Stimulated activated CD4-positive, alpha-beta T cell treated with anti-CD3 and anti-CD28 coated beads, Interleukin-4, amount 100 ng/mL, for 48 hours (primary cell): ENCODE measurements around the gene ANKS1B.
"Not testable (repeated sequence)": the region's sequence is repeated elsewhere in the genome, so short reads cannot be mapped to it uniquely, and the experiment has no call there.

Experiments used
- DNase-seq, 2 donors: peaks; one replicate each; pipeline ENCODE4 v3.0.0-alpha.2; 2020; ENCODE audit warnings: low read depth in 2 of 2

ANKS1B gene

DNA sequence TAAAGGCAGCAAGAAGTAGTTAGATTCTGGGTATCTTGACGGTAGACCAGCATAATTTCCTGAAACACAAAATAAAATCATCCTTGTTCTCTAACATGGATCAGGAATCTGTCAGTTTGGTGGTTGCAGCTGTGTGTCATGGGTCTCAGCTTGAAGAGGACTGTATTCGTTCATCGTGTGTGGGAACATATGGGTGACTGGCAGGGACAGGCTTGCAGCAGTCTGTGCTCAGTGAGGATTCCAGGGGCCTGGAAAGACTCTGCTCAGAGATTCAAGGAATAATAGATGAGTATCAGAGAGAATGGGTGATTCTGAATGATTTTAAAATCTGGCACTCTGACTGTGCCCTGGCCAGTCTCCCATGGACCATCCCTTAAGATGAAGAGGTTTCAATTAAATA is 918.0 kb downstream of the ANKS1B start:
- DNase-seq, result no peak

DNA sequence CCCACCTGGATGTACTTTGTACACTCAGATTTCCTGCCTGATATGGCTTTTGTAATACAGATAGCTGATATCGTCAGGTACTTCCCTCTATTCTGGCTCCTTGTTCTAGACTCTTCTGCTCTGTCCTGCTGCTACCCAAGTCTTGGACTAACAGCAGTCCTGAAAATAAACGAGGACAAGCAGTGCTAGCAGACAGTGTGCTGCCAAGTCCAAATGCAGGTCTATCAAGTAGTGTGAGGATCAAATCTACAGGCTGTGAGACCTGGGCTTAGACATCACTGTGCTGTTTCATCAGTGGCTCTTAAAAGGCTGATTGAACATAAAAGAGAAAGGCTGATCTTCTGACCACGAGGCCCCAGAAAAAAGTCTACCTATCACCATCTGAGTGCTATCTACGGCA is 921.6 kb downstream of the ANKS1B start:
- DNase-seq, result no peak

DNA sequence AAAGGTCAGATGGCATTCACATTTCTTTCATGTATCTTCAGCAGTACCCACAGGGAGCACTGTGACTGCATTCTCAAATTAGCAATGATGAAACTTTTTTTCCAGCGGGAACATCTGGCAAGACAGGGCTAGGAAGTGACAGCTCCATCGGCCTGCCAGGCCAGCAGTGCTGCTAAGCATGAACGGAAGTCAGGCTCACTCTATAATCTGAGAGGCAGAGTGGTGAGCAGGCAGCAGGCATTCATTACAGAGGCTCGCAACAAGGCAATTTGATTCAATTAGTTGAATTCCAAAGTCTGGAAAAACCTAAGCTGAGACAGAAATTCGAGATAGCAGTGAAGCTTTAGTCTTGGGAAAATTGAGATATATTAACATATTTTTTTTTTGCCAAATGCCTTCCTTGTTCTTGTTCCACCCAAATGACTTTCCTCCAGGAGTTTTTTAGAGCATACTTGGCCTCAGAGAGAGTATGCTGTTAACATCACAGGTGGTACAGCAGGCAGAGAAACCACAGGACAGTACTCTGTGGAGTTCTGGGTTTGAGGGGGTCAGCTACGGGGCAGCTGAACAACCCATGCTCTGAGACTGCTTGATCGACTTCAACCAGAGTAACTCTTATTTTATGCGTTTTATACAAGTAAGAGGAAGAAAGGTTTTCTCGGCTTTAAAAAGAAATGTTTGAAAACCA is 924.8 kb downstream of the ANKS1B start:
- no peak for DNase-seq

DNA sequence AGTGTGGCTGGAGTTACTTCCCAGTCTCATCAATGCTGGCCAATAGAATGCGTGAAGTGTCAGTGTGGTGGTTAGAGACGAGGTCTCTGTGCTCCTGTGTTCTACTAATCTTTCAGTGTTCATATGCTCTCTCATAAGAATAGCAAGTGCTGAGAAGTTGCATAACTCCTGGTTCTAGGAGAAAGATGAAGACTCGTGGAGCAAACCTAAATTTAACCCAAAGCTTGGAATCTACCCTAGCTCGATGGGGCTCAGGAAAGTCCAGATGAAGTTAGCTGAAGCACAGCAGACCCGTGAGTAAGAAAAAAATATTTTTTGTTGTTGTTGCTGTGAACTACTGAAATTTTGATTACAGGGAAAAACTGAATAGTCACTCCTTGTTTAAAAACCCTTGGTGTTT is 927.1 kb downstream of the ANKS1B start:
- no peak for DNase-seq

DNA sequence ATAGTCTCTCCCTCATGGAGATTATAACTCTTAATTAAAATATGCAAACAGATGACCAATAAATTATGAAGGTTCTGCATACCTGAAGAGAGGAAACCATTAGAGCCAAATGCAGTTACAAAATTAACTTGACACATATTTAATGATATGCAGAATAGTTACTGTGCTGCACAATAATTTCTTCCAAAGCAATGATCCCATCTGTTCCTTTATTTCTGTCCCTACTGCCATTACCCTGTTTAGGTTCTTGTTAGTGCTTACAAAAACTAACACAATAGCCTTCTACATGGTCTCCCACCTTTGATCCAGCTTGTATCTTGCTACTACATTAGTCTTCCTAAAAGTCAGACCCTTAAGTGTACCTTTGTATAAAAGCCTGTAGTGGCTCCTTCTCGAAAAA is 928.5 kb downstream of the ANKS1B start:
- DNase-seq, result no peak

DNA sequence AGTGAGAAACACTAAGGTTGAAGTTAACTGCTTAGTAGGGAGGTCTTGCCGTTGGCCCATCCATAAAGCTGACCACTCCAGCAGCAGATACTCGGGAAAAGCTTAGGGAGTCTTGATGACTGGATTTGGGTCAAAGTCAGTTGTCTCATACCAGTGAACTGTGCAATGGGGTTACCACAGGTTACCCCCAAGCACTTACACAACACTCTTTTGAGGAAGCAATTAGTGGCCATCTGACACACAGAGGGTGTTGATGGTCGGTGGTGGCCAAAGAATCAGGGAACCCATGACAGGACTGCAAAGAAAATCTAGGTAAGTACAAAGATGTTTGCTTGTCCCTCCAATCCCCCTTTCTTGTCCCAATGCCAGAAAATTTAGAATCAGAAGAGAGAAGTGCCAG is 929.4 kb downstream of the ANKS1B start:
- no peak for DNase-seq

DNA sequence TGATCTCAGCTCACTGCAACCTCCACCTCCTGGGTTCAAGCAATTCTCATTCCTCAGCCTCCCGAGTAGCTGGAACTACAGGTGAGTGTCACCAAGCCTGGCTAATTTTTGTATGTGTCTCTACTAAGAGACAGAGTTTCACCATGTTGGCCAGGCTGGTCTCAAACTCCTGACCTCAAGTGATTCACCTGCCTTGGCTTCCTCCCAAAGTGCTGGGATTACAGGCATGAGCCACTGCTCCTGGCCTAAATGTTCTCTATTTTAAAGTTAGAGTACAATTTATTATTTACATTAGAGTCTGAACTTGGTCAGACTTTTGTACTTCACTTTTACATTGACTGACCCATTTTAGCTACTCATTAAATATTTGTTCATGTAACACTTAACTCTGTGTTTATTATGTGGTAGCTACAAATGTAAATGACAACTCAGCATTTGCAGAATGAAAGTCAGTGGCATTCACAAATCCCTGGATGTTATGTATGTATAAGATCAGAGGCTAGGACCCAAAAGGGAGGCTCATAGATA is 930.1 kb downstream of the ANKS1B start:
- DNase-seq, result no peak

DNA sequence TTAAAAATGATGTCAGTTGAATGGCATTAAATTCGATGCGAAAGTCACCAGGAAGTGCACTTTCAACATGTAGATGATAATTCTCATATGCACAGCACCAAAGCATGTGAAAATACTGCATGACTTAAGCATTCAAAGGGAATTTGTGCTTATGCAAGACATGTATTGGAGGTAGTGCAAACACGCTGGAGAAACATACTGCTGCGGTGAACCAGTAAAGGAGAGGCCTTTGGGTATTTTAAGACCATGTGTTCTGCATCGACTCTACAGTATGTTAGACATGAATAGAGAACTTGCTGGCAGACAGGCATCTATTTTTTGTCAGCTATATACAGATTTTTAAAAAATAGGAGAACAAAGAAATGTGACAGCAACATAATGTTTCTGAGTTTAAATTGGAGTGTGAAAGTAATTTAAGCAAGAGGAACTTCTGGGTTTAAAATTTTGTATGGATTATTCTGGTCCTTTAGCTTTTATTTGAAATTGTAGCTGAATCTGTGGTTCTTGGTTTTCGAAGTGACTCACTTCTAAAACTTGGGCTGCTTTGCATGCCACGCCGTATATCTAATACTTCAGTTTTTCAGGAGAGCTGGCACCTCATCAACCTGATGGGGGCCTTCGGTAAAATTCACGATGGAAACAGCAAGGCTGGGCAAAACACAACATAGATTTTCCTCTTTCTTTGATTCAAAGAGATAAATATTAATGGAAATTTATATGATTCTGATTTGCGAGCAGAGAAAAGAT is 930.9 kb downstream of the ANKS1B start:
- DNase-seq, result no peak

DNA sequence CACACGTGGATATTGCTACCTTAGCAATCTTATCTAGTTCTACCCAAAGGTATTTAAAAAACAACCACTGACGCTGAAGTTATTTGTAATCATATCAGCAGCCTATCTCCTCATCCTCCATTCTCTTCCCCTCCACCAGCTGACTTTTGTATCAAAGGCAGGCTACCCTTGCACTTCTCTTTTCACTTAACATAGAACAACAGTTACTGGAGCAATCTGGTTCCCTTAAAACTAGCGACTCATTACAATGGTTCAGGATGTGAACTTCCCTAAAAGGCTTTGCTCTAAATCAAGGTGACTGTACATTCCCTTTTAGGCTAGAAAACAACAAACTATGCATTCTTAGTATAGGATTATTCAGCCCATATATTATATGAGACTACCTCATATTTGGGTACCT is 935.0 kb downstream of the ANKS1B start:
- DNase-seq, result no peak

DNA sequence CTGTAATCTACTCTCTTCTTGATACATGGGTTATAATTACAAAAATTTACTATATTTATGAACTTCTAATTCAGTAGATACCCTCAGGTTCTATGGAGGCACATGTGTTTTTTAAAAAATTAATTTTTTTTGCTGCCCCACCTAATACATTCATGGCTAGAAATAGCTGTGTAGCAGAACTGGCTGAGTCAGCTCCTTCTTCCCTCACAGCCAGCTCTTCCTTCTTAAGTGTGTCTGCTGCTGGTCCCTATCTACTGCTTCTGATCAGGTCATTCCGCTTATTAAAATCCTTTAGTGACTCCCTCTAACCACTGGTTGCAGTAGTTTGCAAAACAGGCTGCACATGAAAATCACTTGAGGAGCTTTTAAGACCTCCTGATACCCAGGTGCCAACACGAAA is 939.6 kb downstream of the ANKS1B start:
- DNase-seq, result no peak

DNA sequence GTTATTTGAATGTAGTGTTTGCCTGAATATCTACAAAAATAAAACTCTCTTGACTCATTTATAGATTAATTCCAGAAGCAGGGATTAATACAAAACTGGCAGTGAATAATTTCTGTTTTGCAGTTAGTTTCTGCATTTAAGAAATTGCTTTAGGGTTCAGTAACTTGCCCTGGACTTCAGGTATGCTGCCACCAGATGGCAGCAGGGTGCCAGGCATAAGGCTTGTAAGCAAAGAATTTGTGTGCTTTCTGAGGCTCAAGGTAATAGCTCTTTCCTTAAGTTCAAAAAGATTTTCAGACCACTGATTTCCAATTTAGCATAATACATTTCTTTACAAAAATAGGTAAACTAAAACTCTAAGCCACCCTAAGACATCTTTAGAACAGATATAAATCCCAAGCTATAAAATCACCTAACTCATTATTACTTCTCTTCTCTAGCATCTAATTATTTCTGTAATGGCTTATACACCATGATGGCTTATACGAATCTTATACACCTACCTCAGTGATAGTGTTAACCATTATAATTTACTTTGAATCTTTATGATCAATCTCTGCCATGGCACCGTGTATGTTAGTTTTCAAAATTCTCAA is 941.3 kb downstream of the ANKS1B start:
- DNase-seq, result peak; percentile 26 to 33

DNA sequence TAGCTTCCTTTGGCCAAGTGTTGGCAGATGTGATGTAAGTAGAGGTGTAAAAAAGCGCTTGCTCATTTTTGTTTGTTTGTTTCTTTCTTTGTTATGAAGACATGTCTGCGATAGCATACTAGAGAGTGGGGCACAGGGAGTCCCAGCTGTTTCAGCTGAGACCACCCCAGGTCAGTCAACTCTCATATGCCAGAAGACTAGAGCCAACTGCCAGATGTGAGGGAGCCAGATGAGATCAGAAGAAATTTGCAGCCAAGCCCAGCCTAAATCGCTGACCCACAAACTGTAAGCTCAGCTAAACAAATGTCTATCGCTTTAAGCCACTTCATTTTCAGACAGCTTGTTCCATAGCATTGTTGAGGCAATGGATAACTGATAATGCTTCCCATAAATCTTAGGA is 942.5 kb downstream of the ANKS1B start:
- no peak for DNase-seq

DNA sequence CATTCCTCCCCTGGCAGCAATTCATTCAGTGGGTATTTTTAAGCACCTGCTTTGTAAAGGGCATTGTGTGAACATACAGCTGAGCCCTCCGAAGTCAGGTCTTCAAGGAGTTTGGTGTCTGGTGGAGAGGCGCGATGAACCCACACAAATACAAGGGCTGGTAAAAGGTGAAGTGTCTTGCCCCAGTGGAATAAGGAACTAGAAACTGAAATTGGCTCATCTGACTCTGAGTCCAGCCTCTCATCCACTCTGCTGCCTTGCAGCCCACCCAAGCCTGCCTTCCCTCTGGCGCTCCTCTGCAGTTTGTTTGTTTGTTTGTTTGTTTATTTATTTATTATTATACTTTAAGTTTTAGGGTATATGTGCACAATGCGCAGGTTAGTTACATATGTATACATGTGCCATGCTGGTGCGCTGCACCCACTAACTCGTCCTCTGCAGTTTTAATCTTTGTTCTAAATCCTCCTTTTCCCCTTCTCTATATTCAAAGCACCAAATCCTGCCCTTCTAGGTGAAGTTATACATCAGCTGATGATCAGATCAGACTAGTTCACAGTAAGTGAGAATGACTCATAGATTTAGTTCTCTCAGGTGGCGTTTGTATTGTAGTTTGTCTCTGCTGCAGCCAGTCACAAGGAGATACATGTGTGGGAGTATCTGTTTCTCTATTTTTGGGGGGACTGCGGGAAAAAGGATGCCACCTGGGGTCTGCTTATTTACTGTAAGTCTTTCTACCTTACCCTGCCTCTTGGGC is 945.2 kb downstream of the ANKS1B start:
- no peak for DNase-seq

DNA sequence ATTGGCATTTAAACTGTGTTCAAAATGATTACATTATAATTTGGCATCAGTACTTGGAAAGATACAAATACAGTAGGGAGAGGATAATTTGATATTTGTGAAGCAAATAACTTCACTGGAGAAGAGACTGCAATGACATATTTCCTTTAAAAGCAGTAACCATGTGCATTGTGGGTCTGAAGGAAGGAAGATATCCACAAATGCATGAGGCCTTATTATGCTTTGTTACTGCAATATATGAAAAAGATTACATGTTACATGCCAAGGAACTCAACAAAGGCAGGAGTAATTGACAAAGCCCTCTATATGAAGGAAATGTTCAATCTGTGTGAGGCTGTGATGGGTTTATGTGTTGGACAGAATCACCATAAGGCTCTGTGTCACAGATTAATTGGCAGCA is 948.2 kb downstream of the ANKS1B start:
- DNase-seq, result no peak

DNA sequence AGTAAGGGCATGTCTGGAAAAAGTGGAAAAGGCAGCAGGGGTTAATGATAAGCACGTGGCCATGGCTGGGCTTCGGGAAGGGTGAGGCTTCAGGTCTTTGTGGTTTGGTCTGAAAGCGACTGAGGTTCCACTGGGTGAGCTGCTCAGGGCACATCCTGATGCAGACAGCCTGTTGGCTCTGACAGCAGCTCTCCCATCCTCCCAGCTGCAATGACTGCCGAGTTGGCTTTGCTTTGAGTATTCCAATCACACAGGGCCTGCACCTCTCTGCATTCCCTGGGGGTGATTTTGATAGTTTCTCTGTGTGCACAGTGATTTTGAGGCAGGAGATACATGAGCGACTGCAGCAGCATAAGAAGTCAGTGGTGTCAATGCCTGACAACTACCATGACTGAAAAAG is 948.9 kb downstream of the ANKS1B start:
- DNase-seq, result no peak

DNA sequence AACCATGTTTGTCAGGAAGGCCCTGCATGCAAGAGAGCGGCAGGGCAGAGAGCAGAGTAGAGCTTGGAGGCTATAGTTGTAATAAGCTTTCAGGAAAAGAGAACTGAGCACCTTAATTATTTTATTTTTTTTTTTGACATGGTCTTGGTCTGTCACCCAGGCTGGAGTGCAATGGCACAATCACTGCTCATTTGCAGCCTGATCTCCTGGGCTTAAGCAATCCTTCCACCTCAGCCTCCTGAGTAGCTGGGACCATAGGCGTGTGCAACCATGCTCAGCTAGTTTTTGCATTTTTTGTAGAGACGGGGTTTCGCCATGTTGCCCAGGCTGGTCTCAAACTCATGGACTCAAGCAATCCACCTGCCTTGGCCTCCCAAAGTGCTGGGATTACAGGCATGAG is 950.5 kb downstream of the ANKS1B start:
- DNase-seq, result not testable (repeated sequence)

DNA sequence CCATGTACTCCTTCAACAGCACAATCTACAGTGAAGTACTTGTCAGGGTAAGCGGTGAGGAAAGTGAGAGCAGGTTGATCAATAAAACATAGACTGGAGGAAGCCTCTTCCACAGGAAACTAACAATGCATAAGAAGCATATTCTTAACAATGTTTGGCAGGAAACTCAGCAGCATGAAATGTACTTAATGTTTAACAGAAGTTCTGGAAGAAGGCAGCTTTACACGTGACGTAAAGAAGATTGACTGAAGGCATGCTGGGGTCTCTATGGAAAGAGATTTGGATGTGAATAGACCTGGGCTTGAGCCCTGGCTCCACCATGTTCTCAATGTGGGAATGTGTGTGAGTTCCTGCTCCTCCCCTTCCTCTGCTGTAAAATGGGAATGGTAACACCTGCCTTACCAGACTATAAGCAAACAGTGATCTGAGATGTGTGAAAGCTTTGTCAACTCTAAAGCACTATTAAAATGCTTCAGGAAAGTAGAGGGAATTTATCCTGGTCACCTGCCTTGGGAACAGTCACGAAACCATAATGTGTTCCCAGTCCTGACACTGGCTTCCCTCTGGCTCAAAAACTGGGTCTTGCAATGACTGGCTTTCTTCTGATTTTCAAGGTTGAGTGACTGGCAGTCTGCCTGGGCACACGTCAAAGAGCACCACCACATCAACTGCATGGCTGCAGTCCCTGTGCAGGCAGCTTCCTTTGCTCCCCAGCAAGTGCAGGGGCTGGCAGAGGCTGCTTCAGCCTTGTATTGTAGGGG is 955.0 kb downstream of the ANKS1B start:
- no peak for DNase-seq

DNA sequence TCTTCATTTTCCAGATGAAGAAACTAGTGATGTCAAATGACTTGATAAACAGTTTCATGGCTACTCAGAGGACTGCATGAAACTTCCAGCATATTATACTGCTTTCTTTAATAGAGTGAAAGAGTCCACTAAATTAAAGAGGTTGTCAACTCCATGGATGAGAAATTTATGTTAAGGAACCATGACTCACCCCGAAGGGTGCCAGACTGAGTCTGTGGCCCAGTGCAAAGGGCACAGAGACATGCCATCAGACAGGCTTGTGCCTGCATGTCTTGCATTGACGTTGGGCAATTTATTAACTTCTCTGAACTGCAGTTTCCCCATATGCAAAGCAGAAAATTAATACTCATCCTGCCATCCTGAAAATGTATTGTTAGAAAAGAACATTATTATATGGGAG is 957.3 kb downstream of the ANKS1B start:
- no peak for DNase-seq

DNA sequence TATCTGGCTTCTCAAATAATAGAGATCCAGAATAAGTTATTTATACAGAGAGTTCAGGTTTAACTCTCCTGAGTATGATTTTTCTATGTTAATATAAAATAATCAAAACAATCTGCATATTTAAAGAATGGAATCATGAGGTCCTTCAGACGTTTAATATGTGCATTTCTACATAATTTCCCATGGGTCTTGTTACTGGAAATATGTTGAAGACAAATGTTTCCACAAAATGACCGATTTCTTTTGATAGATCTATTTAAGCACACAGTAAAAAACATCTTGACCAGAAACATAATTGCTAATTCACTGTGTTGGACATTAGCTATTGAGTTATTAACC is 957.7 kb downstream of the ANKS1B start:
- no peak for DNase-seq

DNA sequence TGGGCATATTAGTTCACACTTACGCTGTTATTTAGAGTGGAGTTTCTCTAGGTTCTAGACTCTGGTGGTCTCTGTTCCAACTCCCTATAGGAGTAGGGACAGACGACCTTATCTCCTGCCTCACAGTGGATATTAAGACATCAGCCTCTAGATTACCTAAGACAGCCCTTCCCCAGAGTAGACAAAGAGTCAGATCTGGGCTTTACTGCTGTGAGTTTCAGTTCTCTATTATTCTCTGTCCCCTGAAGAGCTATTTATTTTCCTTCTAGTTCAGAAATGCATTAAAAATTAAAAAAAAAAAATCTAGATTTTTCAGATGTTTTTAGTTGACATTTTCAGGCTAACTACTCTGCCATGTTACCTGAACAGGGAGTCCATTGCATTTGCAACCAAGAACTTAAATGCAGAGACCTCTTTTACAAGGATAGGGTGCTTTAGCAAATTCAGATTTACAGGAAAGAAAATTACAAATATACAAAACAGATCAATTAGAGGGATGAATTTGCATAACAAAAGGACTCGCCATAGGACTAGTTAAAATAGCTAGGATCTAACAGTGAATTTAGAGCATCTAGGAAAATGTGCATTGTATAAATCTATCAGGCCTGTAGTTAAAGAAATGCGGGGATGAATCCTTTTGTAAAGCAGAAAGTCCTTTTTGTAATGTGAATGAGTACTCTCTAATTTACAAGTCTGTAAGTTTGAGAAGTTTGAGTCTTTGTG is 958.2 kb downstream of the ANKS1B start:
- no peak for DNase-seq

DNA sequence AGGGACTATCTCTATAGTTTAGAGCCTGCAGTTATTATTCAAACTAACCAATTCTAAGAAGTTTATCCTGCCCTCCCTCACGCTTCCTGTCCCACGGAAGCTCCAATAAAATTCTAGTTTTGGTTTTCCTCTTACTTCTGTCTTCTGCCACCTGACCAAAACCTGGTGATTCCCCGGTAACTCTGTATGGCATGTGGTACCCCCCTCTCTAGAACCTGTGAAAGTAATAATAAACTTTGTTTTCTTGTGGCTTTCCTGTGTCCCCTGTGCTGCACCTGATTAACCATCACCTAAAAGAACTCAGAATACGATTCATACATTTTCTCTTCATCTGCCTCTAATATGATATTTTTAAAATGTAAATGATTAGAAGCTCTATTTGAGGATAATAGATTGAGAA is 959.9 kb downstream of the ANKS1B start:
- no peak for DNase-seq
